ENCODE results near the gene C20orf204.

DNA sequence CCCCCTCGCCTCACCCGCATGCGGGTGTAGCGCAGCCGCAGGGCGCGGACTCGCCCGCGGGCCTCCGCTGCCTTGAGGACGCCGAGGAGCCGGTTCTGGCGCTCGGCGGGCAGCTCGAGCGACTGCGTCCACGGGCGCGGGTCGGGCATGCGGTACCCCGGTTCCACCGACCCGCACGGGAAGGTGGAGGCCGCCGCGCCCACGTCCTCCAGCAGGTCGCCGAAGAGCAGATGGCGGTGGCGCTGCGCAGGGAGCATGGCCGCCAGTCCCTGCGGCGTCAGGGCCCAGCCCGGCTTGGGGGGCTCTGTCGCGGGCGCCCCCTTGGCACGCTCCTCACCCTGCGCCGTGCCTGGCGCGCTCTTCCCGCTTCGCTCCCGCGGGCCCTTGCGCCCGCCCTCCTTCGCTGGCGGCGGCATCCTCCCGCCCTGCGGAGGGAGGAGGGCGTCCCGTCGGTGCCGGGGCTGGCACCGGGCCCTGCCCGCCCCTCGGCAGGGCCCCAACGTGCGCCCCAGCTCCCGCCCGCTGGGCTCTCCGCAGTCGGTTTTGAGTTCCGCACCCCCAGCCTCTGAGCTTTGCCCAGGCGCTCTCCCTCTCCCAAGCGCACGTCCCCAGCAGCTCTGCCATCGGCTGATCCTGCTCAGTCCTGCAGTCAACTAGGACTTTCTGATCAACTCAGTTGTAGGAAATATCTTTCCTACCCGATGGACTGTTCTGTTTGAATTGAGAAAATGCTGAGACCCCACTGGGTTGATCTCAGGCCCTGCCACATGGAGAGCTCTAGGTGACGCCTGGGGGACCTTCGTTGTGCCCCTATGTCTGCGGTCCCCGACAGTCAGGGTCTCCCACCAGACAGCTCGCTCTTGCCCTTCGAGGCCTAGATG, 48.1 kb downstream of the C20orf204 start, which contains the start of gene LKAAEAR1:
- TF ChIP-seq, protein P1, sequence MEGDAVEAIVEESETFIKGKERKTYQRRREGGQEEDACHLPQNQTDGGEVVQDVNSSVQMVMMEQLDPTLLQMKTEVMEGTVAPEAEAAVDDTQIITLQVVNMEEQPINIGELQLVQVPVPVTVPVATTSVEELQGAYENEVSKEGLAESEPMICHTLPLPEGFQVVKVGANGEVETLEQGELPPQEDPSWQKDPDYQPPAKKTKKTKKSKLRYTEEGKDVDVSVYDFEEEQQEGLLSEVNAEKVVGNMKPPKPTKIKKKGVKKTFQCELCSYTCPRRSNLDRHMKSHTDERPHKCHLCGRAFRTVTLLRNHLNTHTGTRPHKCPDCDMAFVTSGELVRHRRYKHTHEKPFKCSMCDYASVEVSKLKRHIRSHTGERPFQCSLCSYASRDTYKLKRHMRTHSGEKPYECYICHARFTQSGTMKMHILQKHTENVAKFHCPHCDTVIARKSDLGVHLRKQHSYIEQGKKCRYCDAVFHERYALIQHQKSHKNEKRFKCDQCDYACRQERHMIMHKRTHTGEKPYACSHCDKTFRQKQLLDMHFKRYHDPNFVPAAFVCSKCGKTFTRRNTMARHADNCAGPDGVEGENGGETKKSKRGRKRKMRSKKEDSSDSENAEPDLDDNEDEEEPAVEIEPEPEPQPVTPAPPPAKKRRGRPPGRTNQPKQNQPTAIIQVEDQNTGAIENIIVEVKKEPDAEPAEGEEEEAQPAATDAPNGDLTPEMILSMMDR (IDR thresholded peaks at IDR 0.05; ENCODE audit: poor library complexity, severe bottlenecking) = peak; percentile 40
- TF ChIP-seq POLR2AphosphoS5 (IDR thresholded peaks at IDR 0.05) (peak; percentile 25), RAD21 (conservative IDR thresholded peaks at IDR 0.05) (no peak), EP300 (conservative IDR thresholded peaks at IDR 0.05; ENCODE audit: poor library complexity, severe bottlenecking) (no peak), EZH2 (IDR thresholded peaks at IDR 0.05; ENCODE audit: borderline replicate concordance, insufficient read depth, low read length, poor library complexity, severe bottlenecking) (no peak)

Measured in neural cell (in vitro differentiated cells).